Measurements from ENCODE around the gene MMP28.

Gene MMP28

DNA sequence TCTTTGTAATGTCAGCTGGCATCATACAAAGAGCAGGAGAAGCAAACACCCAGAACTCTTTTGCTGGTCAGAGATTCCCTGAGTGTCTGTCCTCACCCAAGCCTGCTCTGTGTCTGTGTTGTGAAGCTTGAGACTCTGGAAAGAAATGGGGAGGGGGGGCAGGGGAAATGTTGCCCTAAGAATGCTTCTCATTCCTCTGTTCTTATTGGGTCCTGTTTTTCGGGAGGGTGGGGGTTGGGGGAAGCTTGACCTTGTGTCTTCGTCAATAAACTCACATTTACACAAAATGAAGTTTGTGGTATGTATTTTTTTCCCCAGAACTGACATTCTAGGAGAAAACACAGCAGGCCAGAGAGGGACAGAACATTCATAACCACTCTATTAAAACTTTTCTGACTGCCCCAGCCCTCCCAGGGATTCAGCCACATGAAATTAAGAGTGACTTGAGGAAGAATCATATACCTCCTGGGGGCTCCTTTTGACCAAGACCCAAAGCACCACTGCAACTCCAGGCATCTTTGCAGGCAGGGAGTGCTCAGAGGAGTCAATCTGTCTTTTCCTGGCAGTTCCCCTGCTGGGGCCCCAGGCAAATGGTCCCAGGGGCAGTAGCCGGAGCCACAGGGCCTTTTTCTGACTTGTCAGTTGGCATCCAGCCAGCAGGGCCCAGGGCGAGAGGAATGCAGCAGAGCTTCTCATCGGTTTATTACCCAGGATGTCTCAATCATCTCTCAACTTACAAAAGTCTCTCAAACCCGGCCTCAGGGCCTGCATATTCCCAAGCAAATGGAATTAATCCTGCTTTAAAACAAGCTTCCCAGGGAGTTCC, 69.1 kb downstream of the MMP28 start:
- peak; percentile 86 for DNase-seq (ENCODE audit: low spot score)

DNA sequence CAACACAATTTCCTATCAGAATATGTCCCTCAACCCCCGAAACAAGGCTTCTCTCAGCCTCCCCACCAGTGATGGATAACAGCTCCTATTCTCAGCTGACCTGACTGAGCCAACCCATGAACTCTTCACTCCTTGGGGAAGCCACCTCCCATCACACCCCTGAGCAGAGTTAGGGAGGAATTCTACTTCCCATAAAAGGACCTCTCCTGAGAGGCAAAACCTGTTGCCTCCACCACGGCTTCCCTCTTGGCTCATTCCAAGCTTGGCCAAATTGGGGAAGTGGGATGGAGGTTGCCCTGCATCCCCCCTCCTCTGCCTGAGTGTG, 69.7 kb downstream of the MMP28 start:
- no peak for DNase-seq (ENCODE audit: low spot score)

DNA sequence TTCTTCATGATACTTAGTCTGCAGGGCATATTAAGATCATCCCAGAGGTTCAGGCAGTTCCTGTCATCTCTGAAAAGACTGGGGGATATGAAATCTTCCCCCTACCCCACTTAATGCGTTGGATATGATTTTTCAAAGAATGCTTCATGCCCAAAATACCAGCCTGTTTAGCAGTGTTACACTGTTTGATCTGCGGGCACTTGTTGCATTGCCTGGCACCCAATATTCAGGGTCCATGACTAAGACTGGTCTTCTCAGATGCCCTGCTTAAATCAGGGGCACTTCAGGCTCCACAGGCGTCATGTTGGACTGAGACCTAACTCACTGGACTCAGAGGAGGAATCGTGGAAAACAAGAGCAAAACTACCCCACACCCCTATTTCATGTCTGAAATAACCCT, 70.4 kb downstream of the MMP28 start:
- DNase-seq (ENCODE audit: low spot score) = no peak

DNA sequence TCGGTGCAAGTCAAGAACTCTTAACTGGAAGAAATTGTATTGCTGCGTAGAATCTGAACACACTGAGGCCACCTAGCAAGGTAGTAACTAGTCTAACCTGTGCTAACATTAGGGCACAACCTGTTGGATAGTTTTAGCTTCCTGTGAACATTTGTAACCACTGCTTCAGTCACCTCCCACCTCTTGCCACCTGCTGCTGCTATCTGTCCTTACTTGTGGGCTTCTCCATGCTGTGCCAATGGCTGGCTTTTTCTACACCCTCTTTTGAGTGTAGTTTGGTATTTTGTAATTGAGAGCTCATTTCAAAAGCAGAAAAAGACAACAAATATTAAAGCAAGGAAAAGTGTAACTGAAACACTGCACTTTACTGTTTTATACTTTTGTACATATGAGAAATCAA, 71.7 kb downstream of the MMP28 start:
- DNase-seq (ENCODE audit: low spot score) = no peak

DNA sequence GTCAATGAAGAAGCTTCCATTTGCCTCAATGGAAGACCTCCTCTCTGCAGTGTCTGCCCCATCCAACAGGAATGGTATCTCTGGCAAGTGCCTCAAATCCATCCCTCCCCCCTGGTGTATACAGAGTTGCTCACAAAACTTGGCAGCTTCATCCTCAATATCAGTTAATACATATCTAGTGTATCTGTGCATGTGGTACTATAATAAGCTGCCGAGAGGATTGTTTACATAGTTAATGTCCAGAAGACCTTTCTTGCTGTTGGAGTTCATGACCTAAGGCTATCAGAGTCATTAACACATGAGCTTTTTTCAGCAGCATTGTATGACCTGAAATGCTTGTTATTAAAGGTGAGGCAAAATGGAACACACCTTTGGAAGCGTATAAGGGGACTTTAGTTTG, 78.0 kb downstream of the MMP28 start:
- no peak for DNase-seq (ENCODE audit: low spot score)

DNA sequence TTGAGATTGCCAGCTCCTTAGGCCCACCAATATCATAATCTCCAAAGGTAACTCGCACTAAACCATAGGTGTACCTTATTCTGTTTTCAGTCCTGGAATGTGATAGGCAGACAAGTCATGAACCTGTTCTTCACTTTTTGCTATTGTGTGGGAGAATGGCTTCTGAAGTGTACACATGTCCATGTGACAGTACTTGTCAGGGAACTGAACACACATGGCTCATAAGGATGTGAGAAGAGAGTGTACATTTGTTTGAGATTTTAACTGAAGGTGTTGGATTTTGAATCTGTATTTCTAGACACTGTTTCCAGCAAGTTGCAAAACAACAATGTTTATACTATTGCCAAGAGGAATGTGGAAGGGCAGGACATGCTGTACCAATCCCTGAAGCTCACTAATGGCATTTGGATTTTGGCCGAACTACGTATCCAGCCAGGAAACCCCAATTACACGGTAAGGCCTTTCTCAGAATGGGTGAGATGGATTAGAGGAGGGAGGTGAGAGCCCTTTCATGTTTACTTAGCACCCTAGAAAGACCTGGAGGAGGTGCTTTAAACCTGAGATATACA, 78.5 kb downstream of the MMP28 start:
- no peak for DNase-seq (ENCODE audit: low spot score)

DNA sequence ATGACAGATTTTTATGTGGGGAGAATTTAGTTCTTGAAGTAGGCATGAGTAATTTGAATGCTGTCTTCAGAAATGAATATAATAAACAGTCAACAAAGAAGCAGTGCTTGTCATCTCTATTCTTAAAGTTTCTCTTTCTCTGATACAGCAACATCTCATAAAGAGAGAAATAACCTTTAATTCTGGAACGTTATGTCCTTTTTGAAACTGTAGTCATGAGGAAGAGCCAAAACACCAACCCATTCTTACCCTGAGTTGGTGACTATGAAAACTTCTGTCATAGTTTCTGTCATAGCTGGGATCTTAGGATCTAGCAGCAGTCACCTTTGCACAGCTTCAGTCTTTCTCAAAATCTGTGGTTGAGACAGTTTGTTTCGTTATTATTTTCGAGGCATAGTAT, 79.3 kb downstream of the MMP28 start:
- no peak for DNase-seq (ENCODE audit: low spot score)

Data from AG08395 (cell line).